Measurements from ENCODE around the gene APH1A. TPM values are rescaled to one million over a fixed set of nuclear protein-coding genes. Genes with fewer than 3 reads are reported as not detected.

The APH1A gene
- total RNA-seq, 1 experiment from 2014 or later, result 115 TPM

- H3K56ac ChIP-seq (ENCODE audit: insufficient read length, low read depth, low read length), result no peak overlapping the region
- no peak overlapping the region for H3T11ph ChIP-seq (ENCODE audit: low read length)
- peaks cover 6% of the 10 kb centered on the region; the same call in 1 of the 2 replicates for H3K79me2 ChIP-seq (ENCODE audit: insufficient read depth, low read length)
- Mint-ChIP-seq H3K4me1 (peaks cover 45 to 50% of the 10 kb centered on the region in 2 experiments), H3K36me3 (ENCODE audit: insufficient read depth in 1 of 3, low read depth in 3 of 3) (peaks cover 10 to 23% (median 17%) of the 10 kb centered on the region in 3 experiments), H3K27me3 (ENCODE audit: low read depth) (no peaks in the 10 kb centered on the region), H3K27ac (peak overlapping the region in 2 of 3 experiments; percentile 42 to 94; a peak in 5 of 7 replicates), H3K4me3 (peak overlapping the region in 1 of 2 experiments; percentile 43; a peak in 1 of 5 replicates), H3K9me3 (no peaks in the 10 kb centered on the region; a peak in 1 of 5 replicates)
- H2BK5ac ChIP-seq (ENCODE audit: insufficient read length, low read length), result no peak overlapping the region
- H3K79me1 ChIP-seq (ENCODE audit: insufficient read depth, low read depth, low read length, poor library complexity, severe bottlenecking), result peaks cover 5% of the 10 kb centered on the region
- H4K20me1 ChIP-seq (ENCODE audit: control insufficient read depth, insufficient read depth, insufficient read length), result no peaks in the 10 kb centered on the region
- H3K27me3 ChIP-seq (ENCODE audit: insufficient read depth, low read length), result no peaks in the 10 kb centered on the region
- H3K9me3 ChIP-seq (ENCODE audit: control insufficient read depth, low read depth, low read length), result no peaks in the 10 kb centered on the region
- H2AFZ ChIP-seq (ENCODE audit: low read length), result no peak overlapping the region
- peak overlapping the region; percentile 13; the same call in 1 of the 2 replicates for H2BK15ac ChIP-seq (ENCODE audit: low read depth, low read length)
- no peak overlapping the region for H4K91ac ChIP-seq (ENCODE audit: insufficient read length, low read depth, low read length)
- H2BK20ac ChIP-seq (ENCODE audit: low read depth, low read length, poor library complexity, severe bottlenecking), result no peak overlapping the region
- DNase-seq, result no peak
- H3K27ac ChIP-seq (ENCODE audit: insufficient read length, low read depth, low read length), result no peak overlapping the region
- H3K18ac ChIP-seq (ENCODE audit: insufficient read length, low read depth, low read length), result no peak overlapping the region
- H2AK5ac ChIP-seq (ENCODE audit: insufficient read length, low read length), result peak overlapping the region; percentile 54
- H3K23ac ChIP-seq (ENCODE audit: insufficient read length, low read depth, low read length), result no peak overlapping the region
- no CpG with 5 or more reads among the region's 7 CpGs for WGBS (ENCODE audit: extremely low coverage, insufficient read length, low lambda C conversion rate)
- no peak overlapping the region for H4K5ac ChIP-seq (ENCODE audit: insufficient read length, low read depth, low read length)
- no peak overlapping the region for H3K4ac ChIP-seq (ENCODE audit: low read depth, low read length)
- H4K8ac ChIP-seq (replicated peaks; ENCODE audit: insufficient read length, low read depth, low read length), result no peak overlapping the region
- peaks cover 20% of the 10 kb centered on the region for H3K23me2 ChIP-seq (ENCODE audit: insufficient read length, low read depth, low read length, poor library complexity, severe bottlenecking)
- H2BK12ac ChIP-seq (ENCODE audit: insufficient read length, low read depth, low read length), result peak overlapping the region; percentile 79
- peak overlapping the region; percentile 14 for H2BK120ac ChIP-seq (ENCODE audit: low read depth, low read length, poor library complexity, severe bottlenecking)
- no peak overlapping the region for H3K9ac ChIP-seq (ENCODE audit: extremely low read depth, insufficient read length, low read length)
- no peak for TF ChIP-seq CTCF (conservative IDR thresholded peaks at IDR 0.05)
- H3K14ac ChIP-seq (ENCODE audit: insufficient read depth, low read length), result no peak overlapping the region
- H3K4me1 ChIP-seq (ENCODE audit: insufficient read depth, low read length), result peaks cover 2% of the 10 kb centered on the region; the same call in 1 of the 2 replicates
- H3K4me2 ChIP-seq (ENCODE audit: insufficient read depth, insufficient read length, low read length), result no peak overlapping the region
These were observed 2.6 kb upstream of the APH1A start for GRCh38 chr1:150271291-150271959.

Measured in H9 (cell line).